Psoas muscle (tissue), 8 donors: ENCODE measurements around the gene RAD21L1. TPM values are rescaled to one million over a fixed set of nuclear protein-coding genes. Genes with fewer than 3 reads are reported as not detected.
"Not testable (repeated sequence)": the region's sequence is repeated elsewhere in the genome, so short reads cannot be mapped to it uniquely, and the experiment has no call there.

ENCODE experiments used
- ATAC-seq, 4 donors: fragments of 200-7000 bp; cut with Tn5 transposase; one replicate each; pipeline ENCODE4 v1.9.1; 2020; ENCODE audit warnings: moderate library complexity in 3 of 4, mild to moderate bottlenecking in 2 of 4
- DNase-seq, 2 donors: peaks; one replicate each; pipeline ENCODE4 v3.0.0-alpha.2; 2020
- H3K27ac ChIP-seq: fragments of 200-600 bp; one replicate; pipeline ENCODE4 v1.8.0; 2022
- H3K27me3 ChIP-seq, 3 donors: fragments of 200-600 bp in 1 of 3; one replicate each; pipeline versions ENCODE4 v1.6.1 to v1.8.0; 2013 to 2022; ENCODE audit warnings: low read length in 2 of 3, mild to moderate bottlenecking in 2 of 3, moderate library complexity in 1 of 3; ENCODE audit not compliant: insufficient read depth in 3 of 3
- H3K36me3 ChIP-seq, 2 donors: fragments of 200-600 bp in 1 of 2; one replicate each; pipeline versions ENCODE4 v1.6.1 to v1.8.0; 2013 to 2022; ENCODE audit warnings: low read depth in 1 of 2, mild to moderate bottlenecking in 1 of 2, moderate library complexity in 1 of 2; ENCODE audit not compliant: insufficient read depth in 1 of 2
- H3K4me1 ChIP-seq: fragments of 200-600 bp; one replicate; pipeline ENCODE4 v1.8.0; 2022
- H3K4me3 ChIP-seq: fragments of 200-600 bp; one replicate; pipeline ENCODE4 v1.8.0; 2022; ENCODE audit warnings: mild to moderate bottlenecking
- H3K9me3 ChIP-seq: fragments of 200-600 bp; one replicate; pipeline ENCODE4 v1.8.0; 2022
- CTCF ChIP-seq: fragments of 200-600 bp; IDR thresholded peaks from one replicate; pipeline ENCODE4 v1.8.0; 2022; ENCODE audit warnings: antibody characterized with exemption
- whole genome bisulfite sequencing, 3 donors: extraction: QIAGEN DNeasy Blood & Tissue Kit; methylation state at CpG; one replicate each; pipeline versions ENCODE4 v1.1.6 to v1.1.7; 2013; 5-methylcytosine and 5-hydroxymethylcytosine counted together
- intact Hi-C, 2 donors: fragments of 100-400 bp; cut with DNase I; formaldehyde crosslinking; loops; one replicate each; pipeline versions ENCODE4 v1.11.0 to v1.14.2; 2022
- polyA plus RNA-seq, 3 donors: library from polyadenylated mRNA; stranded (reverse); fragments of 200-250 nt; gene quantifications; one replicate each; pipeline ENCODE4 v1.2.3, GENCODE V29; 2013
- total RNA-seq, 4 donors: library from RNA; stranded (reverse); fragmentation: NEBNext Ultra II Directional in 2 of 4; extraction: Animal tissue kit (Norgen Biotek cat#: 25700) in 2 of 4; gene quantifications; one replicate each; pipeline versions ENCODE4 v1.2.1 to v1.2.4, GENCODE V29; 2021 to 2023
- donor health status: healthy with polysubstance abuse.
- donor health status: DM: no; HTN: no; CAD: no; lungs with moderate emphysema.
- donor health status: Bipolar disorder and iron deficiency.
- donor health status: healthy.
- donor health status: DM: yes; HTN: yes; CAD: no.
- donor health status: DM: no; HTN: no; CAD: no.
- donor health status: DM: no; HTN: no; CAD: no.
- donor health status: DM: yes; HTN: yes; CAD: no.

Gene RAD21L1
- total and polyA plus RNA-seq, 7 donors: not detected

DNA sequence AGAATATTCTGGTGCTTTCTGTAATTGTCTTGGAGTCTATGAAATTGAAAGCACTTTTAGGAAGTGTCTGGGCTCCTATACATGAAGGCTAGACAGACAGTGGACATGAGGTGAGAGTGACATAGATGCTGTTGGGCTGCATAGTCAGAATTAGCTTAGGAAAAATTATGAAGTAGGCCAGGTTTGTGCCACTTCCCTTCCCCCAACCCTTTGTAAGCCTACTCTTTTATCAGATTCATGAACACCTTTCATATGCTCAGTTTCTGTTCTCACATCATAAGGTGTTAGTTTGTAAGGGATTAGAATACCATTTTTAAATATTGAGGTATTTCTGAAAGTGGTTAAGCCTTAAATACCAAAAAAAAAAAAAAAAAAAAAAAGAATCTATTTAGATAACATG, 21.8 kb downstream of the RAD21L1 start:
- ATAC-seq (no peak), DNase-seq (no peak)
- TF ChIP-seq CTCF: no peak
- no peaks in the 10 kb centered on the region for H3K27me3 ChIP-seq
- no peaks in the 10 kb centered on the region for H3K36me3 ChIP-seq
- no peak overlapping the region for H3K27ac ChIP-seq
- H3K4me1 ChIP-seq: no peaks in the 10 kb centered on the region
- intact Hi-C loops: no loop called here
- H3K9me3 ChIP-seq: no peaks in the 10 kb centered on the region
- no peak overlapping the region for H3K4me3 ChIP-seq

GRCh38 chr20:1250282-1250681, 24.4 kb downstream of the RAD21L1 start:
- ATAC-seq, H3K4me3 ChIP-seq, DNase-seq, H3K4me1 ChIP-seq, H3K27me3 ChIP-seq, H3K36me3 ChIP-seq, H3K27ac ChIP-seq, H3K9me3 ChIP-seq, intact Hi-C loops: not testable (repeated sequence)
- 92 to 98% (median 95%) methylated on average over 2 of the region's 2 CpGs for WGBS, 3 donors

DNA sequence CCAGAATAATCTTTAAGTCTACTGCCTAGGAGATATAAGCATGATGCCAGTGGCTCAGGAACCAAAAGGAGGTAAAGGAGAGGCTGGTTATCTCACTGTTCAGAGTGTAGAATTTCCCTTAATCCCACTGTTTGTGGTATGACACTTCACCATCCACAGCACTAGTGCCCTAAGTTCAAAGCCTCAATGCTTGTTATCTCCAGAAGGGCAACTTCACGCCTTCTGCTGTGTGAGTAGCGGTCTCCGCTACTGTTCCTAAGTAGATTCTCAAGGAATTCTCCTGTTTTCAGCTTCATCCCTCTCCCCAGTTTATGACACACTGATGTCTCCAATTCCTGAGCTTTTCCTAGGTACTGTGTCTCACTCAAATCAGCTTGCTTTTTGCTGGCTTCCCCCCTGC, 26.6 kb downstream of the RAD21L1 start:
- H3K9me3 ChIP-seq: no peaks in the 10 kb centered on the region
- H3K4me1 ChIP-seq: no peaks in the 10 kb centered on the region
- no peak overlapping the region for H3K27ac ChIP-seq
- H3K4me3 ChIP-seq: no peak overlapping the region
- ATAC-seq (no peak), DNase-seq (no peak)
- WGBS, 3 donors: 75 to 98% (median 97%) methylated on average over 3 of the region's 3 CpGs
- no peaks in the 10 kb centered on the region for H3K36me3 ChIP-seq
- H3K27me3 ChIP-seq: peaks cover 0 to 4% (median 0%) of the 10 kb centered on the region in 3 donors
- intact Hi-C loops: no loop called here
- no peak for TF ChIP-seq CTCF

DNA sequence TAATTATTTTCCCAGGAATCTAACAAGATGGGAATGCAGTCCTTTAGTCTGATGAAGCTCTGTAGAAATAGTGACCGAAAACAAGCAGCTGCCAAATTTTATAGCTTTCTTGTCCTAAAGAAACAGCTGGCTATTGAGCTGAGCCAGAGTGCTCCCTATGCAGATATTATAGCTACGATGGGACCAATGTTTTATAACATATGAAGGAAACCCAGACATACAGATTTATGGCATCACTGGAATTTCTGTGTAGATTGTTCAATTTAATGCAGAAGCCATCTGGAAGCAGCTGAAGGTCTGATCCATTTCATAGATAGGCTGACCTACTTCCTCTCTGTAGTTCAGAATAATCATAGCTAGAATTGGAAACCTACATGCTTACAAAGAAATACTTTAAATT, 28.4 kb downstream of the RAD21L1 start:
- no peaks in the 10 kb centered on the region for H3K36me3 ChIP-seq
- H3K27me3 ChIP-seq: peaks cover 0 to 7% (median 0%) of the 10 kb centered on the region in 3 donors
- WGBS, 3 donors: 26 to 48% (median 43%) methylated on average over 2 of the region's 2 CpGs
- ATAC-seq (no peak), DNase-seq (no peak)
- no peak overlapping the region for H3K27ac ChIP-seq
- no peaks in the 10 kb centered on the region for H3K4me1 ChIP-seq
- H3K4me3 ChIP-seq: no peak overlapping the region
- no peaks in the 10 kb centered on the region for H3K9me3 ChIP-seq
- TF ChIP-seq CTCF: no peak
- intact Hi-C loops: no loop called here

- TF ChIP-seq CTCF: no peak
- H3K36me3 ChIP-seq: no peaks in the 10 kb centered on the region
- no peaks in the 10 kb centered on the region for H3K4me1 ChIP-seq
- intact Hi-C loops: no loop called here
- WGBS, 3 donors: 58 to 67% (median 59%) methylated on average over 2 of the region's 2 CpGs
- peaks cover 0 to 7% (median 0%) of the 10 kb centered on the region in 3 donors for H3K27me3 ChIP-seq
- DNase-seq (no peak), ATAC-seq (no peak)
- H3K27ac ChIP-seq: no peak overlapping the region
- no peak overlapping the region for H3K4me3 ChIP-seq
- no peaks in the 10 kb centered on the region for H3K9me3 ChIP-seq
Measured at GRCh38 chr20:1255675-1256074, 29.8 kb downstream of the RAD21L1 start.
